DND-41 (cell line): ENCODE results near the gene DNAJC30.
A peak's percentile ranks its signal among the peaks of the same experiment; 100 is the strongest.

Experiments used
- ATAC-seq: fragments of 200-7000 bp; cut with Tn5 transposase; 3 replicates; pipeline ENCODE4 v1.9.1; 2021; ENCODE audit warnings: low read depth; ENCODE audit not compliant: insufficient read depth
- DNase-seq: peaks from one replicate; pipeline ENCODE4 v3.0.0-alpha.2; 2020
- H2AFZ ChIP-seq: 2 replicates; pipeline ENCODE4 v1.6.0; 2012; ENCODE audit warnings: low read depth, low read length
- H3K27ac ChIP-seq: 2 replicates; pipeline ENCODE4 v1.5.1; 2012; ENCODE audit warnings: low read length, inconsistent platforms
- H3K27me3 ChIP-seq: fragments of 200-600 bp; sonication (generic); 2 replicates; pipeline ENCODE4 v1.6.0; 2012; ENCODE audit warnings: low read length, mild to moderate bottlenecking, inconsistent platforms; ENCODE audit not compliant: insufficient read depth, poor library complexity
- H3K36me3 ChIP-seq: 2 replicates; pipeline ENCODE4 v1.5.1; 2012; ENCODE audit warnings: low read length, inconsistent platforms; ENCODE audit not compliant: insufficient read depth
- H3K4me1 ChIP-seq: 2 replicates; pipeline ENCODE4 v1.5.1; 2012; ENCODE audit warnings: mild to moderate bottlenecking, low read length; ENCODE audit not compliant: insufficient read depth
- H3K4me2 ChIP-seq: 2 replicates; pipeline ENCODE4 v1.6.0; 2012; ENCODE audit warnings: mild to moderate bottlenecking, moderate library complexity, low read length, inconsistent platforms; ENCODE audit not compliant: insufficient read depth
- H3K4me3 ChIP-seq, 2 experiments: fragments of 200-600 bp in 1 of 2; shearing (Covaris generic) in 1 of 2; 2 replicates each; pipeline ENCODE4 v1.5.1; 2012 to 2016; ENCODE audit warnings: inconsistent platforms in 2 of 2, low read length in 2 of 2, mild to moderate bottlenecking in 2 of 2, low read depth in 1 of 2, moderate library complexity in 1 of 2
- H3K79me2 ChIP-seq: 2 replicates; pipeline ENCODE4 v1.6.0; 2012; ENCODE audit warnings: low read length, inconsistent platforms; ENCODE audit not compliant: insufficient read depth
- H3K9ac ChIP-seq: 2 replicates; pipeline ENCODE4 v1.6.0; 2012; ENCODE audit warnings: low read depth, mild to moderate bottlenecking, inconsistent platforms, low read length, moderate library complexity
- H3K9me3 ChIP-seq: 2 replicates; pipeline ENCODE4 v1.5.1; 2012; ENCODE audit warnings: low read length, moderate library complexity, mild to moderate bottlenecking, inconsistent platforms; ENCODE audit not compliant: insufficient read depth, severe bottlenecking
- H4K20me1 ChIP-seq: 2 replicates; pipeline ENCODE4 v1.6.0; 2012; ENCODE audit warnings: low read length; ENCODE audit not compliant: insufficient read depth
- EZH2 ChIP-seq: IDR thresholded peaks from 3 replicates; pipeline ENCODE4 v1.6.1; 2012; ENCODE audit warnings: borderline replicate concordance, low read depth, mild to moderate bottlenecking, moderate library complexity, low read length, inconsistent platforms; ENCODE audit not compliant: severe bottlenecking
- TF ChIP-seq, protein P1 (sequence below): IDR thresholded peaks from 2 replicates; pipeline ENCODE4 v1.5.1; 2012; ENCODE audit warnings: borderline replicate concordance, low read length, moderate library complexity, mild to moderate bottlenecking; ENCODE audit not compliant: poor library complexity, severe bottlenecking; ENCODE audit errors: extremely low read depth

DNAJC30 gene

DNA sequence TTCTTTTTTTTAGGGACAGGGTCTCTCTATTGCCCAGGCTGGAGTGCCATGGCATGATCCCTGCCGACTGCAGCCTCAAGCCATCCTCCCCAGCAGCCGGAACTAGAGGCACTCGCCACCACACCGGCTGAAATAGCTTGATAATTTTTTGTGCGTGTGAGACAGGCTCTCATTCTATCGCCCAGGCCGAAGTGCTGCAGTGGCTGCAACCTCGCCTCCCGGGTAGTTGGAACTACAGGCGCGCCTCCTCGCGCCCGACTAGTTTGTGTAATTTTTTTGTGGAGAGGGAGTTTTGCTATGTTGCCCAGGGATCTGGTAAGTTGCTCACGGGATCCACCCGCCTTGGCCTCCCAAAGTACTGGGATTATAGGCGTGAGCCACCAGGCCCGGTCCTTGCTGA is 2.1 kb upstream of the DNAJC30 start:
- TF ChIP-seq, protein P1, sequence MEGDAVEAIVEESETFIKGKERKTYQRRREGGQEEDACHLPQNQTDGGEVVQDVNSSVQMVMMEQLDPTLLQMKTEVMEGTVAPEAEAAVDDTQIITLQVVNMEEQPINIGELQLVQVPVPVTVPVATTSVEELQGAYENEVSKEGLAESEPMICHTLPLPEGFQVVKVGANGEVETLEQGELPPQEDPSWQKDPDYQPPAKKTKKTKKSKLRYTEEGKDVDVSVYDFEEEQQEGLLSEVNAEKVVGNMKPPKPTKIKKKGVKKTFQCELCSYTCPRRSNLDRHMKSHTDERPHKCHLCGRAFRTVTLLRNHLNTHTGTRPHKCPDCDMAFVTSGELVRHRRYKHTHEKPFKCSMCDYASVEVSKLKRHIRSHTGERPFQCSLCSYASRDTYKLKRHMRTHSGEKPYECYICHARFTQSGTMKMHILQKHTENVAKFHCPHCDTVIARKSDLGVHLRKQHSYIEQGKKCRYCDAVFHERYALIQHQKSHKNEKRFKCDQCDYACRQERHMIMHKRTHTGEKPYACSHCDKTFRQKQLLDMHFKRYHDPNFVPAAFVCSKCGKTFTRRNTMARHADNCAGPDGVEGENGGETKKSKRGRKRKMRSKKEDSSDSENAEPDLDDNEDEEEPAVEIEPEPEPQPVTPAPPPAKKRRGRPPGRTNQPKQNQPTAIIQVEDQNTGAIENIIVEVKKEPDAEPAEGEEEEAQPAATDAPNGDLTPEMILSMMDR, result no peak
- TF ChIP-seq EZH2, result no peak
- ATAC-seq (no peak), DNase-seq (no peak)
- Histone ChIP-seq H3K4me2 (peak overlapping the region; percentile 90), H3K9ac (no peak overlapping the region), H3K27me3 (no peaks in the 10 kb centered on the region), H3K4me1 (peaks cover 40% of the 10 kb centered on the region), H3K4me3 (peak overlapping the region in 1 of 2 experiments; percentile 79; a peak in 1 of 4 replicates), H3K27ac (no peak overlapping the region), H2AFZ (no peak overlapping the region), H3K79me2 (peaks cover 83% of the 10 kb centered on the region), H4K20me1 (peaks cover 33% of the 10 kb centered on the region), H3K36me3 (peaks cover 59% of the 10 kb centered on the region), H3K9me3 (no peaks in the 10 kb centered on the region)

DNA sequence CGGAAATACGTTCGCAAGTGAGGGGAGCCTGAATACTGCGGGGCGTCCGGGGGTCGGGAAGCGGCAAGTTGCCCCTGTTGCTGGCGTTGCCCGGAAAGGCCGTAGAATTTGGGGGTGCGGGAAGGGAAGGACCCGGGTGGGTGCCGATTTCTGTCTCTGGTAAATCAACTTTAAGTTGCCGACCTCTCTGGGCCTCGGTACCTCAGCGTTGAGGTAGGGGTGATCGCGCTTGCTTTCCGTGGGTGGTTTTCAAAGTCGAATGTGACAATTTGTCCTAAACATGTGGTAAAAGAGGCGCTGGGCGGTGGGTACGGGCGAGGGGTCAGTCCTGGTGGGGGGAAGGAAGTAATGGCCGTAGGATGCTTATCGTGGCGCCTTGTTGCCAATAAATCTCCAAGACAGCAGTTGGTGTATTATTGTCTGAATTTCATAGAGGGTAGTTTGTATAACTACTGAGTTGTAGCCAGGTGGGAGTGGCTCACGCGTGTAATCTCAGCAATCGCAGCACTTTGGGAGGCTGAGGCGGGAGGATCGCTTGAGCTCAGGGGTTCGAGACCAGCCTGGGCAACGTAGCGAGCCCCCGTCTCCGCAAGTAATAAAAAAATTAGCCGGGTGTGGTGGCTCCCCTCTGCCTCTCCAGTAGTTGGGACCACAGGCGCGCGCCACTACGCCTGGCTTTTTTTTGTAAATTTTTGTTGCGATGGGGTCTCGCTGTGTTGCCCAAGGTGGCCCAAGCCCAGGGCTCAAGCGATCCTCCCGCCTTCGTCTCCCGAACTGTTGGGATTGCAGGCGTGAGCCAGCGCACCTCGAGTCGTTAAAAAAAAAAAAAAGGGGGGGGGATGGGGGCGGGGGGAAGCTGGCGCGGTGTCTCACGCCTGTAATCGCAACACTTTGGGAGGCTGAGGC is 788 bp upstream of the DNAJC30 start:
- DNase-seq, result no peak
- Histone ChIP-seq H3K27ac (peak overlapping the region; percentile 83), H3K9me3 (no peaks in the 10 kb centered on the region), H3K9ac (peak overlapping the region; percentile 90), H3K4me3 (peak overlapping the region; percentile 79 to 98), H4K20me1 (peaks cover 34% of the 10 kb centered on the region), H3K4me1 (peaks cover 40% of the 10 kb centered on the region), H3K79me2 (peaks cover 87% of the 10 kb centered on the region), H2AFZ (peak overlapping the region; percentile 93), H3K4me2 (peak overlapping the region; percentile 90), H3K27me3 (no peaks in the 10 kb centered on the region), H3K36me3 (peaks cover 54% of the 10 kb centered on the region)
- ATAC-seq, result peak; percentile 42
- TF ChIP-seq EZH2, result no peak
- TF ChIP-seq, protein P1, result no peak

DNA sequence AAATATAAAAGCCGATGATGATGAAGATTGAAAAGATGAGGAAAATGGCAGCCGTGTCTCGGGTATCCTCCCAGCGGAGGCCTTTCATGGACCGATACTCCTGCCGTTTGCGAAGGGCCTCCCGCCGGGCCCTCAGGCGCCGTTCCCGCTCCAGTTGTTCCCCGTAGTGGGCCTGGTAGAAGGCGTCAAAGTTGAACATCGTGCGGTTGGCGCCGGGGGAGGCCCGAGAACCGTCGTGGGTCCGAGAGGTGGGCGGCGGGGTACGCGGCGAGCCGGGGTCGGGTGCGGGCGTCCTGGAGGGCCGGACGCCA is 553 bp downstream of the DNAJC30 start:
- Histone ChIP-seq H3K79me2 (peaks cover 85% of the 10 kb centered on the region), H3K9ac (peak overlapping the region; percentile 90), H3K4me3 (peak overlapping the region; percentile 79 to 98), H2AFZ (peak overlapping the region; percentile 78), H3K36me3 (peaks cover 53% of the 10 kb centered on the region), H4K20me1 (peaks cover 42% of the 10 kb centered on the region), H3K4me2 (peak overlapping the region; percentile 99), H3K27ac (peak overlapping the region; percentile 84), H3K27me3 (no peaks in the 10 kb centered on the region), H3K4me1 (peaks cover 40% of the 10 kb centered on the region), H3K9me3 (no peaks in the 10 kb centered on the region)
- no peak for DNase-seq
- no peak for ATAC-seq
- TF ChIP-seq, protein P1, result no peak
- TF ChIP-seq EZH2, result no peak
